ENCODE data around the gene POU2F2. TPM values are rescaled to one million over a fixed set of nuclear protein-coding genes. Genes with fewer than 3 reads are reported as not detected.

POU2F2 gene
- 1 to 10 TPM in 3 of 4 donors, under 1 TPM in 1; 0.69 to 1.7 (median 1.2) TPM for polyA plus RNA-seq (ENCODE audit: insufficient read length in 4 of 4)

GRCh38 chr19:42132030-42132628 is at the start of gene POU2F2:
POU2F2 (minus strand) TSS chr19:42132446; CDS start chr19:42132411, 35 bp downstream.
- no peak for DNase-seq (ENCODE audit: low read depth in 4 of 4, low spot score in 3 of 4)

- DNase-seq (ENCODE audit: low read depth in 4 of 4, low spot score in 3 of 4), result no peak
Measured at GRCh38 chr19:42178791-42179674, 46.8 kb upstream of the POU2F2 start.

- no peak for DNase-seq (ENCODE audit: low read depth in 4 of 4, low spot score in 3 of 4)
Measured at GRCh38 chr19:42177686-42178019, 45.4 kb upstream of the POU2F2 start.

- peak in 3 of 4 donors; percentile 25 to 47 (median 37) for DNase-seq (ENCODE audit: low read depth in 4 of 4, low spot score in 3 of 4)
Measured at GRCh38 chr19:42176990-42177685, 44.9 kb upstream of the POU2F2 start.

- no peak for DNase-seq (ENCODE audit: low read depth in 4 of 4, low spot score in 3 of 4)
Measured at GRCh38 chr19:42176649-42176989, 44.4 kb upstream of the POU2F2 start.

- no peak for DNase-seq (ENCODE audit: low read depth in 4 of 4, low spot score in 3 of 4)
Measured at GRCh38 chr19:42175952-42176648, 43.9 kb upstream of the POU2F2 start.

- DNase-seq (ENCODE audit: low read depth in 4 of 4, low spot score in 3 of 4), result no peak
Measured at GRCh38 chr19:42174958-42175734, 42.9 kb upstream of the POU2F2 start.

- DNase-seq (ENCODE audit: low read depth in 4 of 4, low spot score in 3 of 4), result no peak
Measured at GRCh38 chr19:42174188-42174587, 41.9 kb upstream of the POU2F2 start.

- no peak for DNase-seq (ENCODE audit: low read depth in 4 of 4, low spot score in 3 of 4)
Measured at GRCh38 chr19:42173695-42174094, 41.4 kb upstream of the POU2F2 start.

GRCh38 chr19:42172261-42172660 is 40.0 kb upstream of the POU2F2 start:
- DNase-seq (ENCODE audit: low read depth in 4 of 4, low spot score in 3 of 4), result no peak

- no peak for DNase-seq (ENCODE audit: low read depth in 4 of 4, low spot score in 3 of 4)
Measured at GRCh38 chr19:42170715-42171114, 38.5 kb upstream of the POU2F2 start.

- no peak for DNase-seq (ENCODE audit: low read depth in 4 of 4, low spot score in 3 of 4)
Measured at GRCh38 chr19:42169486-42170413, 37.5 kb upstream of the POU2F2 start.

- no peak for DNase-seq (ENCODE audit: low read depth in 4 of 4, low spot score in 3 of 4)
Measured at GRCh38 chr19:42168206-42168605, 36.0 kb upstream of the POU2F2 start.

- no peak for DNase-seq (ENCODE audit: low read depth in 4 of 4, low spot score in 3 of 4)
Measured at GRCh38 chr19:42166316-42166715, 34.1 kb upstream of the POU2F2 start.

GRCh38 chr19:42165146-42165545 is 32.9 kb upstream of the POU2F2 start:
- DNase-seq (ENCODE audit: low read depth in 4 of 4, low spot score in 3 of 4), result no peak

GRCh38 chr19:42161616-42162263 is 29.5 kb upstream of the POU2F2 start:
- DNase-seq (ENCODE audit: low read depth in 4 of 4, low spot score in 3 of 4), result no peak

- DNase-seq (ENCODE audit: low read depth in 4 of 4, low spot score in 3 of 4), result no peak
Measured at GRCh38 chr19:42159942-42160341, 27.7 kb upstream of the POU2F2 start.

- DNase-seq (ENCODE audit: low read depth in 4 of 4, low spot score in 3 of 4), result no peak
Measured at GRCh38 chr19:42158926-42159325, 26.7 kb upstream of the POU2F2 start.

- no peak for DNase-seq (ENCODE audit: low read depth in 4 of 4, low spot score in 3 of 4)
Measured at GRCh38 chr19:42156571-42156970, 24.3 kb upstream of the POU2F2 start.

All from left renal pelvis (tissue), 4 donors.